ENCODE results near the gene CORO1C. TPM values are rescaled to one million over a fixed set of nuclear protein-coding genes. Genes with fewer than 3 reads are reported as not detected.

CORO1C gene
- total RNA-seq, 1 donor, result 261 TPM

DNA sequence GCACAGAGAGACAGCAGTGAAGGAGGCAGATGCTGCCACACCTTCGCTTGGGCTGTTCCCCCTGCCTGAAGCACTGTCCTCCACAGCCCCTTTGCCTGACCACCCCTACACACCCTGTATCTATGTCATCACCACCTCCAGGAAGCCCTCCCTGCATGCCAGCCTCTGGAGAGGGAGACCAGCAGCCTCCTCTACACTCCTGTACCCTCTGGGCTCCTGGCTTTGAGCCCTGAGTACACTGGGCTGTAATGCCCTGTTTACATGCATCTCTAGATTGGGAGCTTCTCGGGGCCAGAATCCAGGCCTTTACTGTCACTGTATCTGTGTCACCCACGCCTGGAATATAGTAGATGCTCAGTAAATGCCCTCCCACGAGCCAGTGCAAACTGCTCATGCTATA is 127.6 kb downstream of the CORO1C start:
- Histone ChIP-seq H3K4me1 (ENCODE audit: insufficient read depth, low read length) (no peaks in the 10 kb centered on the region), H3K4me2 (ENCODE audit: insufficient read depth, low read length) (no peak overlapping the region), H3K4me3 (ENCODE audit: insufficient read depth, low read length) (no peak overlapping the region), H3K79me2 (ENCODE audit: insufficient read depth, low read length) (no peaks in the 10 kb centered on the region), H3K9me3 (ENCODE audit: low read depth, low read length) (no peaks in the 10 kb centered on the region), H3K27me3 (ENCODE audit: insufficient read depth, low read length) (no peaks in the 10 kb centered on the region), H3K27ac (ENCODE audit: low read depth, low read length) (no peak overlapping the region), H4K20me1 (ENCODE audit: insufficient read depth, low read length) (no peaks in the 10 kb centered on the region), H2AFZ (ENCODE audit: low read length) (no peak overlapping the region), H3K36me3 (ENCODE audit: insufficient read depth, low read length) (no peaks in the 10 kb centered on the region)
- peak; percentile 19 for DNase-seq (ENCODE audit: insufficient read length, low spot score, missing footprints)
- TF ChIP-seq CTCF (IDR thresholded peaks at IDR 0.05; ENCODE audit: extremely low read depth, low read depth, low read length), result no peak

DNA sequence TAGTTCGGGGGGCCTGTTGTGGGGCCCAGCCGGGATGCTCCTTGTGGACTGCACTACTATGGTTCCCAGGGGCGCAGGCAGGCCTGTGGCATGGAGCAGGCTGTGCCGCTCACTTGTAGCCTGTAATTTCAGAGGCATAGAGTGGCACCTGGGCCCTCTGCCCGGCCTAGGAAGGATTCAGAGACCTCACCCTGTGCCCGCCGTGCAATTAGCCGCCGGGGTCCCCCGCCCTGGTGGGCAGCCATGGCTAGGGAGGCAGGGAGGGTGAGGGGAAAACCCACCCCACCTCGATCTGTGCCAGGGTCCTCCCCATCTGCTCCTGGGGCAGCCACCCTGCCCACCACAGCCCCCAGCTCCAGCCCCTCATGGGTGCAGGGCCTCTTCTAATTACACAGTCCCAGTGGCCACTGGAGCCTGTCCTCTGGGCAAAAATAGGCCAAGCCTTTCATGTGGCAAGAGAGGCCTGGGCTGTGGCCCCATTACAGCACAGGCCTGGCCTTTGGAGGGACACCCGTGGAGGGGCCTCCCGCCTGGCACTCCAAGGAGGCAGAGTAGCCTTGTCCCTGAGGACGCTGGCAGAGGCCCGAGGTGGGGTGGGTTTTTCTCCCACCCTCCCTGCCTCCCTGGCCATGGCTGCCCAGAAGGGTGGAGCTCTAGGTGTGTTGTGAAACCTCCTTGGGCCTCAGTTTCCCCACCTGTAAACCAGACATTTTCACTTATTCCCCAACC is 128.2 kb downstream of the CORO1C start:
- Histone ChIP-seq H3K79me2 (ENCODE audit: insufficient read depth, low read length) (no peaks in the 10 kb centered on the region), H3K4me3 (ENCODE audit: insufficient read depth, low read length) (no peak overlapping the region), H3K4me1 (ENCODE audit: insufficient read depth, low read length) (no peaks in the 10 kb centered on the region), H4K20me1 (ENCODE audit: insufficient read depth, low read length) (no peaks in the 10 kb centered on the region), H3K4me2 (ENCODE audit: insufficient read depth, low read length) (no peak overlapping the region), H3K36me3 (ENCODE audit: insufficient read depth, low read length) (no peaks in the 10 kb centered on the region), H3K9me3 (ENCODE audit: low read depth, low read length) (no peaks in the 10 kb centered on the region), H3K27me3 (ENCODE audit: insufficient read depth, low read length) (no peaks in the 10 kb centered on the region), H2AFZ (ENCODE audit: low read length) (no peak overlapping the region), H3K27ac (ENCODE audit: low read depth, low read length) (no peak overlapping the region)
- peak; percentile 22 for DNase-seq (ENCODE audit: insufficient read length, low spot score, missing footprints)
- TF ChIP-seq CTCF (IDR thresholded peaks at IDR 0.05; ENCODE audit: extremely low read depth, low read depth, low read length), result no peak

DNA sequence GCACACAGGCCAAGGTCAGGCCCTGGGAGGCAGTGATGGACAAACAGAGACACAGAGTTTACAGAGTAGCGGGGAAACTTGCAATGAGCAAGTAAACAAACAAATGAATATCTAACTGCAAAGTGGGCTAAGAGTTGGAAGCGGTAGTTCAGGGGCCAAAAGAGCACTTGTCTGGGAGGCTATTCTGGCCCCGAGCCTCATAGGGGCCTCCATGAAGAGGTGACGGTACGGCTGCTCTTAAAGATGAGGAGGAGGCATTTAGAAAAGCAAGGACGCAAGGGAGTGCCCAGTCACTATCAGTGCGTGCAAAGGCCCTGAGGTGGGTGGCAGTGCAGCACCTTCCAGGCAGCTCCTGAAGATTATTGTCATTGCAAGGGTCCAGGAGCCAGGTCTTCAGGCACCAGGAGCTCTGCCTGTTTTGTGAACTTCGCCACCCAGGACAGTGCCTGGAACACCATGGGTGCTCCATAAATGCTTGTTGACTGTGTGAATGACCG is 129.1 kb downstream of the CORO1C start:
- no peak overlapping the region for H3K4me3 ChIP-seq (ENCODE audit: insufficient read depth, low read length)
- no peaks in the 10 kb centered on the region for H3K36me3 ChIP-seq (ENCODE audit: insufficient read depth, low read length)
- no peaks in the 10 kb centered on the region for H3K79me2 ChIP-seq (ENCODE audit: insufficient read depth, low read length)
- TF ChIP-seq CTCF (IDR thresholded peaks at IDR 0.05; ENCODE audit: extremely low read depth, low read depth, low read length), result no peak
- H2AFZ ChIP-seq (ENCODE audit: low read length), result no peak overlapping the region
- DNase-seq (ENCODE audit: insufficient read length, low spot score, missing footprints), result peak; percentile 46
- H3K27me3 ChIP-seq (ENCODE audit: insufficient read depth, low read length), result no peaks in the 10 kb centered on the region
- peaks cover 3% of the 10 kb centered on the region for H3K4me1 ChIP-seq (ENCODE audit: insufficient read depth, low read length)
- no peaks in the 10 kb centered on the region for H3K9me3 ChIP-seq (ENCODE audit: low read depth, low read length)
- H4K20me1 ChIP-seq (ENCODE audit: insufficient read depth, low read length), result no peaks in the 10 kb centered on the region
- H3K27ac ChIP-seq (ENCODE audit: low read depth, low read length), result no peak overlapping the region
- no peak overlapping the region for H3K4me2 ChIP-seq (ENCODE audit: insufficient read depth, low read length)

GRCh38 chr12:108600702-108601007 is 130.7 kb downstream of the CORO1C start:
- no peak overlapping the region for H2AFZ ChIP-seq (ENCODE audit: low read length)
- no peak overlapping the region for H3K4me2 ChIP-seq (ENCODE audit: insufficient read depth, low read length)
- H3K4me1 ChIP-seq (ENCODE audit: insufficient read depth, low read length), result peaks cover 8% of the 10 kb centered on the region
- no peak for DNase-seq (ENCODE audit: insufficient read length, low spot score, missing footprints)
- no peak overlapping the region for H3K4me3 ChIP-seq (ENCODE audit: insufficient read depth, low read length)
- TF ChIP-seq CTCF (IDR thresholded peaks at IDR 0.05; ENCODE audit: extremely low read depth, low read depth, low read length), result no peak
- H3K27me3 ChIP-seq (ENCODE audit: insufficient read depth, low read length), result no peaks in the 10 kb centered on the region
- H4K20me1 ChIP-seq (ENCODE audit: insufficient read depth, low read length), result no peaks in the 10 kb centered on the region
- no peak overlapping the region for H3K27ac ChIP-seq (ENCODE audit: low read depth, low read length)
- no peaks in the 10 kb centered on the region for H3K9me3 ChIP-seq (ENCODE audit: low read depth, low read length)
- H3K36me3 ChIP-seq (ENCODE audit: insufficient read depth, low read length), result no peaks in the 10 kb centered on the region
- H3K79me2 ChIP-seq (ENCODE audit: insufficient read depth, low read length), result peaks cover 4% of the 10 kb centered on the region

Data from osteoblast (primary cell).